ENCODE data around the gene COL11A1.
A peak's percentile ranks its signal among the peaks of the same experiment; 100 is the strongest.

The COL11A1 gene

GRCh38 chr1:102891868-102892625, 216.3 kb downstream of the COL11A1 start:
- no peak overlapping the region for H3K4me3 ChIP-seq (ENCODE audit: low read depth, low read length)
- TF ChIP-seq CTCF (conservative IDR thresholded peaks at IDR 0.05; ENCODE audit: low read depth, low read length), result no peak
- peak; percentile 85 for DNase-seq (ENCODE audit: low read depth)

- no peak overlapping the region for H3K4me3 ChIP-seq (ENCODE audit: low read depth, low read length)
- no peak for TF ChIP-seq CTCF (conservative IDR thresholded peaks at IDR 0.05; ENCODE audit: low read depth, low read length)
- DNase-seq (ENCODE audit: low read depth), result no peak
Measured at GRCh38 chr1:102886638-102887037, 221.7 kb downstream of the COL11A1 start.

GRCh38 chr1:102884238-102884637, 224.1 kb downstream of the COL11A1 start:
- no peak overlapping the region for H3K4me3 ChIP-seq (ENCODE audit: low read depth, low read length)
- DNase-seq (ENCODE audit: low read depth), result no peak
- no peak for TF ChIP-seq CTCF (conservative IDR thresholded peaks at IDR 0.05; ENCODE audit: low read depth, low read length)

GRCh38 chr1:102879439-102879993, 228.8 kb downstream of the COL11A1 start:
- H3K4me3 ChIP-seq (ENCODE audit: low read depth, low read length), result no peak overlapping the region
- TF ChIP-seq CTCF (conservative IDR thresholded peaks at IDR 0.05; ENCODE audit: low read depth, low read length), result no peak
- peak; percentile 86 for DNase-seq (ENCODE audit: low read depth)

GRCh38 chr1:102875756-102876155, 232.6 kb downstream of the COL11A1 start:
- H3K4me3 ChIP-seq (ENCODE audit: low read depth, low read length), result no peak overlapping the region
- DNase-seq (ENCODE audit: low read depth), result no peak
- TF ChIP-seq CTCF (conservative IDR thresholded peaks at IDR 0.05; ENCODE audit: low read depth, low read length), result no peak

GRCh38 chr1:102872526-102872925, 235.8 kb downstream of the COL11A1 start:
- DNase-seq (ENCODE audit: low read depth), result no peak
- no peak overlapping the region for H3K4me3 ChIP-seq (ENCODE audit: low read depth, low read length)
- no peak for TF ChIP-seq CTCF (conservative IDR thresholded peaks at IDR 0.05; ENCODE audit: low read depth, low read length)

- no peak overlapping the region for H3K4me3 ChIP-seq (ENCODE audit: low read depth, low read length)
- TF ChIP-seq CTCF (conservative IDR thresholded peaks at IDR 0.05; ENCODE audit: low read depth, low read length), result peak; percentile 40
- no peak for DNase-seq (ENCODE audit: low read depth)
Measured at GRCh38 chr1:102872097-102872496, 236.2 kb downstream of the COL11A1 start.

All from choroid plexus epithelial cell (primary cell).